ENCODE measurements around the gene TMEM134. TPM values are rescaled to one million over a fixed set of nuclear protein-coding genes. Genes with fewer than 3 reads are reported as not detected.
"Not testable (repeated sequence)": the region's sequence is repeated elsewhere in the genome, so short reads cannot be mapped to it uniquely, and the experiment has no call there.

Gene TMEM134
- polyA plus RNA-seq, 6 donors from 2014 or later: 183 to 250 (median 221) TPM

GRCh38 chr11:67466962-67467771 is 1.9 kb downstream of the TMEM134 start:
- no peaks in the 10 kb centered on the region for H3K9me3 Mint-ChIP-seq
- H3K4me1 Mint-ChIP-seq: peaks cover 39 to 62% (median 60%) of the 10 kb centered on the region in 3 donors
- H3K27ac Mint-ChIP-seq: peak overlapping the region in 5 of 6 donors; percentile 42 to 94 (median 67)
- ATAC-seq (ENCODE audit: low read depth in 2 of 2) (no peak), DNase-seq (no peak)
- no peaks in the 10 kb centered on the region for H3K27me3 Mint-ChIP-seq
- H3K36me3 Mint-ChIP-seq: no peaks in the 10 kb centered on the region
- peak overlapping the region; percentile 89 to 97 (median 94) for H3K4me3 Mint-ChIP-seq

- no peaks in the 10 kb centered on the region for H3K36me3 Mint-ChIP-seq
- DNase-seq (no peak), ATAC-seq (ENCODE audit: low read depth in 2 of 2) (no peak)
- H3K27me3 Mint-ChIP-seq: no peaks in the 10 kb centered on the region
- H3K4me3 Mint-ChIP-seq: peak overlapping the region in 6 of 8 donors; percentile 51 to 93 (median 76)
- H3K9me3 Mint-ChIP-seq: no peaks in the 10 kb centered on the region
- peaks cover 33 to 62% (median 52%) of the 10 kb centered on the region in 3 donors for H3K4me1 Mint-ChIP-seq
- peak overlapping the region in 1 of 6 donors; percentile 89 for H3K27ac Mint-ChIP-seq
These were observed 2.7 kb downstream of the TMEM134 start for GRCh38 chr11:67466367-67466766.

GRCh38 chr11:67465530-67465929 is 3.5 kb downstream of the TMEM134 start:
- Mint-ChIP-seq H3K4me1 (peaks cover 32 to 67% (median 55%) of the 10 kb centered on the region in 3 donors), H3K4me3 (peak overlapping the region; percentile 88 to 95 (median 92)), H3K27ac (peak overlapping the region; percentile 32 to 94 (median 78))
- not testable (repeated sequence) for H3K36me3 Mint-ChIP-seq; H3K27me3 Mint-ChIP-seq; H3K9me3 Mint-ChIP-seq; DNase-seq; ATAC-seq (ENCODE audit: low read depth in 2 of 2)

DNA sequence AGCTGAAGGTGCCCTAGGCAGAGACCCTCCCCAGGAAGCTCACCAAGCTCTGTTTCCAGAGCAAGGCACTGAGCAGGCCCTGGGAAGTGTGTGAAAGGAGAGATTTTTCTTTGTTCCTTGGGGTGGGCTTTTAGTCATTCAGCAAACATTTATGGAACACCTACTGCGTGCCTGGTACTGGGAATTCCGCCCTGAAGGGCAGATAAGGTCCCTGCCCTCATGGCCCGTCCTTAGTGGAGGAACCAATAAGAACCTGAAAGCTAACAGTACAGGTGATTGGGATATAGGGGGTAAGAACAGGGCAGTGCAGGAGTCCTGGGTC is 3.9 kb downstream of the TMEM134 start:
- peaks cover 0 to 5% of the 10 kb centered on the region in 2 donors for H3K36me3 Mint-ChIP-seq
- H3K27me3 Mint-ChIP-seq: no peaks in the 10 kb centered on the region
- H3K4me1 Mint-ChIP-seq: peaks cover 33 to 67% (median 56%) of the 10 kb centered on the region in 3 donors
- H3K4me3 Mint-ChIP-seq: peak overlapping the region; percentile 88 to 95 (median 92)
- DNase-seq: no peak
- H3K9me3 Mint-ChIP-seq: no peaks in the 10 kb centered on the region
- H3K27ac Mint-ChIP-seq: peak overlapping the region; percentile 15 to 94 (median 92)
- ATAC-seq (ENCODE audit: low read depth in 2 of 2): no peak

GRCh38 chr11:67464411-67465188 is 4.5 kb downstream of the TMEM134 start:
- H3K27me3 Mint-ChIP-seq: no peaks in the 10 kb centered on the region
- H3K27ac Mint-ChIP-seq: peak overlapping the region; percentile 82 to 95 (median 93)
- no peaks in the 10 kb centered on the region for H3K9me3 Mint-ChIP-seq
- H3K4me3 Mint-ChIP-seq: peak overlapping the region; percentile 88 to 95 (median 92)
- peaks cover 0 to 7% of the 10 kb centered on the region in 2 donors for H3K36me3 Mint-ChIP-seq
- H3K4me1 Mint-ChIP-seq: peaks cover 38 to 67% (median 61%) of the 10 kb centered on the region in 3 donors
- ATAC-seq (ENCODE audit: low read depth in 2 of 2) (peak; percentile 64 to 69), DNase-seq (peak; percentile 91)

GRCh38 chr11:67463680-67464410 is 5.2 kb downstream of the TMEM134 start:
- H3K27ac Mint-ChIP-seq: peak overlapping the region in 5 of 6 donors; percentile 11 to 95 (median 91)
- DNase-seq (no peak), ATAC-seq (ENCODE audit: low read depth in 2 of 2) (no peak)
- peaks cover 0 to 7% of the 10 kb centered on the region in 2 donors for H3K36me3 Mint-ChIP-seq
- no peaks in the 10 kb centered on the region for H3K27me3 Mint-ChIP-seq
- H3K4me1 Mint-ChIP-seq: peaks cover 43 to 71% (median 69%) of the 10 kb centered on the region in 3 donors
- peak overlapping the region; percentile 88 to 95 (median 92) for H3K4me3 Mint-ChIP-seq
- H3K9me3 Mint-ChIP-seq: no peaks in the 10 kb centered on the region

DNA sequence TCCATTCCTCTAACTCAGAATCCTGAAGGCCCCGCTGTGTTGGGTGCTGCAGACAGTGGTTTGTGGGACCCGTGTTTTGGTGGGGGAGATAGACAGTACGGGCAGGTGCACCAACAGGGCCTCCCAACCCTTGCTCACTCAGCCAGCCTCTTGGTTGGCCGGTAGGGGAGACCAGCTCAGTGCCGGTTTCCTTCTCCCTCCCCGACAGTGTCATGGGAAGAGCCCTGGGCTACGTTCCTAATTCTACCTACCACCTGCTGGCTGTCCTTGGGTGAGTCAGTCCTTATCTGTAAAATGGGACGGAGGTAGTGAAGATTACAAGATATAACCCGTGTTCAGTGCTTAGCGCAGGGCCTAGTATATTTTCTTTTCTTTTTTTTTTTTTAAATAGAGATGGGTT is 5.9 kb downstream of the TMEM134 start:
- H3K27me3 Mint-ChIP-seq: no peaks in the 10 kb centered on the region
- no peaks in the 10 kb centered on the region for H3K9me3 Mint-ChIP-seq
- H3K4me1 Mint-ChIP-seq: peaks cover 43 to 74% (median 69%) of the 10 kb centered on the region in 3 donors
- peaks cover 0 to 7% of the 10 kb centered on the region in 2 donors for H3K36me3 Mint-ChIP-seq
- DNase-seq (no peak), ATAC-seq (ENCODE audit: low read depth in 2 of 2) (no peak)
- H3K27ac Mint-ChIP-seq: peak overlapping the region in 5 of 6 donors; percentile 11 to 95 (median 62)
- H3K4me3 Mint-ChIP-seq: peak overlapping the region; percentile 35 to 91 (median 65)

DNA sequence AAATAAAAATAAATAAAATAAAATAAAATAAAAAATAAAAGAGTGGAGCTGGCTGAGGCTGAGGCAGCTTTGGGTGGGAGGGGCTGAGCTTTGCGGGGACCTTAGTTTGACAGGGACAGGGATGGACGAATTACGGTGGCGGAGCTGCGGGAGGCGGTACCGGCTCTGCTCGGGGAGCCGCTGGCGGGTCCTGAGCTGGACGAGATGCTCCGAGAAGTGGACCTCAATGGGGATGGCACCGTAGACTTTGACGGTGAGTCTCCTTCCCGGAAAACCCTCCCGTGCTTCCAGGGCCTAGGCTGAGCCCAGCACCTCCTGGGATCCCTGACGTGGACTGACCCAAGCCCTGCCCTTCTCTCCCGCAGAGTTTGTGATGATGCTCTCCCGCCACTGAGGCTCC is 10.8 kb downstream of the TMEM134 start:
- peak overlapping the region in 5 of 6 donors; percentile 10 to 98 (median 83) for H3K27ac Mint-ChIP-seq
- H3K36me3 Mint-ChIP-seq: peaks cover 0 to 7% of the 10 kb centered on the region in 2 donors
- no peaks in the 10 kb centered on the region for H3K9me3 Mint-ChIP-seq
- H3K27me3 Mint-ChIP-seq: no peaks in the 10 kb centered on the region
- H3K4me1 Mint-ChIP-seq: peaks cover 37 to 60% (median 59%) of the 10 kb centered on the region in 3 donors
- ATAC-seq (ENCODE audit: low read depth in 2 of 2) (no peak), DNase-seq (no peak)
- peak overlapping the region in 3 of 8 donors; percentile 59 to 79 (median 61) for H3K4me3 Mint-ChIP-seq

DNA sequence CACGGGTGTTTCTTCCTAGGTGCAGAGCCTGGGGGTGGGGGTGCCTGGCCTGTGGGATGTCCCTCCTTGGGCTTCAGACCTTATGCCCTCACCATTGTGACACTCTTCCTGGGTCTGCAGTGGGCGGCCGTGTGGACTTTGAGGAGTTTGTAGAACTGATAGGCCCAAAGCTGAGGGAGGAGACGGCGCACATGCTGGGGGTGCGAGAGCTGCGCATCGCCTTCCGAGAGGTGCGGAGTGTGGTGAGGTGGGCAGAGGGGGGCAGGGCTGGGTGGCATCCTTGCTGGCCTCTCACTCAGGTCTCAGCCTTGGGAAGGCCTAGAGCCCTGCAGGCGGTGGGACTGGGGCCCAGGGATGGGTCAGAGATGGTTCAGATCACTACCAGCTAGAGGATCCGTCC is 11.6 kb downstream of the TMEM134 start:
- Mint-ChIP-seq H3K4me1 (peaks cover 37 to 55% (median 53%) of the 10 kb centered on the region in 3 donors), H3K27me3 (no peaks in the 10 kb centered on the region), H3K27ac (peak overlapping the region; percentile 54 to 93 (median 87)), H3K9me3 (no peaks in the 10 kb centered on the region), H3K36me3 (peaks cover 0 to 7% of the 10 kb centered on the region in 2 donors), H3K4me3 (peak overlapping the region in 6 of 8 donors; percentile 48 to 85 (median 60))
- ATAC-seq (ENCODE audit: low read depth in 2 of 2) (no peak), DNase-seq (no peak)

DNA sequence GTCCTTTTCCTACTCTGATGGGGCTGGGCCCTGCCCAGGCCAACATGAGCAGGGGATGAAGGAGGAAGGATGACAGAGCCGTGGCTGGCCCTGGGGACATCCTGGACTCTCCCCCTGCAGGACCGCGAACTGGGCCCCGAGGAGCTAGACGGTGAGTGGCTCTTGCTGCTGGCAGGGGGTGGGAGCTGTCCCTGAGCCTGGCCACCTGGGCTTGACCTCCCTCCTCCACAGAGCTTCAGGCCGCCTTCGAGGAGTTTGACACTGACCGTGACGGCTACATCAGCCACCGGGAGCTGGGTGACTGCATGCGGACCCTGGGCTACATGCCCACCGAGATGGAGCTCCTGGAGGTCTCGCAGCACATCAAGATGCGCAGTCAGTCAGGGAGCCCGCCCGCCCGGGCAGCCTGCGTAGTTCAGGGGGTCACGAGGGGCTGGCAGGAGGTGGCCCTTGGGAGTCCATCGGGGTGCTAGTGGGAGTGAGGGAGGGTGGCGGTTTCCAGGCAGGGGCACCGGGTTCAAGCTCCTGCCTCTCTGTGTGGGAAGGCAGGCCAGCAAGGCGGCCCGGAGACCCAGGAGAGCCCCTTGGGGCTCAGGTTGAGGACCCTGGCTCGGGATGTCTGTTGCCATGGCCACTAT is 12.9 kb downstream of the TMEM134 start:
- H3K4me1 Mint-ChIP-seq: peaks cover 40 to 61% (median 58%) of the 10 kb centered on the region in 3 donors
- H3K36me3 Mint-ChIP-seq: peaks cover 0 to 7% of the 10 kb centered on the region in 2 donors
- H3K4me3 Mint-ChIP-seq: no peak overlapping the region
- DNase-seq: no peak
- H3K9me3 Mint-ChIP-seq: no peaks in the 10 kb centered on the region
- H3K27ac Mint-ChIP-seq: peak overlapping the region in 1 of 6 donors; percentile 89
- ATAC-seq (ENCODE audit: low read depth in 2 of 2): no peak
- H3K27me3 Mint-ChIP-seq: no peaks in the 10 kb centered on the region

DNA sequence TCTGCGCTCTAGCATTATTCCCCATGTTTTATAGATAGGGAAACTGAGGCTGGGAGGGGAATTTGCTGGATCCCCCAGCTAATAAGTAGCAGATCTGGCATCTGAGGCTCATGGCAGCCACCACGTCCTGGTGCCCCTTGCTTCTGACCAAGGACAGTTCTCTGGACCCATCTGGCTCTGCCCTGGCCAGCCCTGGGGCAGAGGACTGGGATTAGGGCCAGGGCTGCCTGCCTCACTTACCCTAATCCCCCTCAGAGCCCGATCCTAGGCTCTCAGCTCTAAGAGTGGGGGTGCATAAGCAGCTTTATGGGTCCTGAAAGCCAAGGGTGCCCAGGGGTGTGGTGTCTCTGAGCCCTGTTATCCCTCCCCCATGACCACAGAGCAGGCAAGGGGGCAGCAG is 14.0 kb downstream of the TMEM134 start, which contains the start of gene CABP4:
CABP4 (plus strand) TSS at position 301 of the 400 bp plus-strand sequence; CDS start at position 371, 70 bp downstream.
- Mint-ChIP-seq H3K36me3 (peaks cover 0 to 2% of the 10 kb centered on the region in 2 donors), H3K9me3 (no peaks in the 10 kb centered on the region), H3K4me1 (peaks cover 32 to 59% (median 54%) of the 10 kb centered on the region in 3 donors), H3K4me3 (peak within 1 kb of the TSS in 1 of 8 donors; percentile 57), H3K27me3 (no peaks in the 10 kb centered on the region), H3K27ac (peak within 1 kb of the TSS in 3 of 6 donors; percentile 39 to 84 (median 76))
- DNase-seq (no peak), ATAC-seq (ENCODE audit: low read depth in 2 of 2) (no peak)
